ENCODE data around the gene TNFRSF1A. TPM values are rescaled to one million over a fixed set of nuclear protein-coding genes. Genes with fewer than 3 reads are reported as not detected.
"Not testable (repeated sequence)": the region's sequence is repeated elsewhere in the genome, so short reads cannot be mapped to it uniquely, and the experiment has no call there.

Gene TNFRSF1A
- total RNA-seq, 1 experiment from 2014 or later, result 91.5 TPM

- TF ChIP-seq CTCF (conservative IDR thresholded peaks at IDR 0.05; ENCODE audit: low read depth, low read length) (no peak), EZH2 (IDR thresholded peaks at IDR 0.05; ENCODE audit: borderline replicate concordance, low read depth, low read length, poor library complexity, severe bottlenecking) (no peak)
- no TSS peak for BruUV-seq (replicated peaks)
- Histone ChIP-seq H3K36me3 (ENCODE audit: insufficient read depth, low read length, poor library complexity, severe bottlenecking) (peaks cover 11% of the 10 kb centered on the region), H3K27ac (ENCODE audit: low read depth, low read length, poor library complexity, severe bottlenecking) (peak overlapping the region; percentile 94), H3K27me3 (replicated peaks; ENCODE audit: insufficient read depth, low read depth, low read length, poor library complexity) (no peaks in the 10 kb centered on the region), H3K4me3 (ENCODE audit: low read depth, low read length, poor library complexity, severe bottlenecking) (peak overlapping the region; percentile 88), H3K9me3 (ENCODE audit: low read depth, low read length, poor library complexity, severe bottlenecking) (no peaks in the 10 kb centered on the region), H3K4me1 (ENCODE audit: insufficient read depth, low read length, poor library complexity, severe bottlenecking) (peaks cover 61% of the 10 kb centered on the region)
- CTCF ChIA-PET, result no interaction called here
- POLR2A ChIA-PET (ENCODE audit: low non-redundant PET), result interaction anchor here (0.6 kb wide), 2 partner anchors 53 to 430 kb away, joined by 4 to 6 read pairs; no protein-coding TSS in a partner anchor
- intact Hi-C loops (cut with micrococcal nuclease; ENCODE audit: unreplicated experiment), result no loop called here
- no peak for DNase-seq (ENCODE audit: low spot score)
Measured at GRCh38 chr12:6338955-6339354, 2.9 kb downstream of the TNFRSF1A start.

GRCh38 chr12:6338536-6338935 lies 3.3 kb downstream of the TNFRSF1A start:
- intact Hi-C loops (cut with micrococcal nuclease; ENCODE audit: unreplicated experiment); DNase-seq (ENCODE audit: low spot score); CTCF ChIA-PET; H3K27me3 ChIP-seq (replicated peaks; ENCODE audit: insufficient read depth, low read depth, low read length, poor library complexity); BruUV-seq (replicated peaks); H3K4me3 ChIP-seq (ENCODE audit: low read depth, low read length, poor library complexity, severe bottlenecking); POLR2A ChIA-PET (ENCODE audit: low non-redundant PET); H3K9me3 ChIP-seq (ENCODE audit: low read depth, low read length, poor library complexity, severe bottlenecking): not testable (repeated sequence)
- peak overlapping the region; percentile 91 for H3K27ac ChIP-seq (ENCODE audit: low read depth, low read length, poor library complexity, severe bottlenecking)
- H3K36me3 ChIP-seq (ENCODE audit: insufficient read depth, low read length, poor library complexity, severe bottlenecking), result peaks cover 16% of the 10 kb centered on the region
- peaks cover 61% of the 10 kb centered on the region for H3K4me1 ChIP-seq (ENCODE audit: insufficient read depth, low read length, poor library complexity, severe bottlenecking)

- H3K27me3 ChIP-seq (replicated peaks; ENCODE audit: insufficient read depth, low read depth, low read length, poor library complexity), result no peaks in the 10 kb centered on the region
- intact Hi-C loops (cut with micrococcal nuclease; ENCODE audit: unreplicated experiment), result no loop called here
- BruUV-seq (replicated peaks), result no TSS peak
- ChIA-PET CTCF (no interaction called here), POLR2A (ENCODE audit: low non-redundant PET) (no interaction called here)
- TF ChIP-seq CTCF (conservative IDR thresholded peaks at IDR 0.05; ENCODE audit: low read depth, low read length) (no peak), EZH2 (IDR thresholded peaks at IDR 0.05; ENCODE audit: borderline replicate concordance, low read depth, low read length, poor library complexity, severe bottlenecking) (no peak)
- H3K27ac ChIP-seq (ENCODE audit: low read depth, low read length, poor library complexity, severe bottlenecking), result peak overlapping the region; percentile 91
- H3K36me3 ChIP-seq (ENCODE audit: insufficient read depth, low read length, poor library complexity, severe bottlenecking), result peaks cover 21% of the 10 kb centered on the region
- no peaks in the 10 kb centered on the region for H3K9me3 ChIP-seq (ENCODE audit: low read depth, low read length, poor library complexity, severe bottlenecking)
- H3K4me1 ChIP-seq (ENCODE audit: insufficient read depth, low read length, poor library complexity, severe bottlenecking), result peaks cover 61% of the 10 kb centered on the region
- H3K4me3 ChIP-seq (ENCODE audit: low read depth, low read length, poor library complexity, severe bottlenecking), result no peak overlapping the region
- no peak for DNase-seq (ENCODE audit: low spot score)
Measured at GRCh38 chr12:6337958-6338433, 3.9 kb downstream of the TNFRSF1A start.
